ENCODE results near the gene THBS2.

DNA sequence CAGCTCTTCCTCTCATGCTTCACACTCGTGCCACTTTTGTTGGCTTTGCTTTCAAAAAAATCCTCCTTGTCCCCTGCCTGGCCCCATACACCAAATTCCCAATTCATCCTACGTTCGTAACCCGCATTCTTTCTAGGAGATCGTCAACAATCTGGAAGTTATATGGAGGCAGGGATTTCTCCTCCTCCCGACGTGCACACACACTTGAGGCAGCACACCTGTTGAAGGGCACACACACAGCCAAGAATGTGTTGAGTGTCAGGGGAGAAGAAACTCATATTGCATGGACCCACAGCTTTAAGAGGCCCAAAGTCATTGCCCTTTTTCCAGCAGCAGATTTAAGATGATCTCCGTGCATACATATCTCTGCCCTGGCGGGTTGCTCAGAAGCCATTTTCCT is 28.9 kb downstream of the THBS2 start:
- TF ChIP-seq, protein P1, sequence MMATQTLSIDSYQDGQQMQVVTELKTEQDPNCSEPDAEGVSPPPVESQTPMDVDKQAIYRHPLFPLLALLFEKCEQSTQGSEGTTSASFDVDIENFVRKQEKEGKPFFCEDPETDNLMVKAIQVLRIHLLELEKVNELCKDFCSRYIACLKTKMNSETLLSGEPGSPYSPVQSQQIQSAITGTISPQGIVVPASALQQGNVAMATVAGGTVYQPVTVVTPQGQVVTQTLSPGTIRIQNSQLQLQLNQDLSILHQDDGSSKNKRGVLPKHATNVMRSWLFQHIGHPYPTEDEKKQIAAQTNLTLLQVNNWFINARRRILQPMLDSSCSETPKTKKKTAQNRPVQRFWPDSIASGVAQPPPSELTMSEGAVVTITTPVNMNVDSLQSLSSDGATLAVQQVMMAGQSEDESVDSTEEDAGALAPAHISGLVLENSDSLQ (IDR thresholded peaks at IDR 0.05): no peak
- TF ChIP-seq FOXA1 (IDR thresholded peaks at IDR 0.05) (no peak), SP1 (IDR thresholded peaks at IDR 0.05) (no peak), CTBP1 (IDR thresholded peaks at IDR 0.05; ENCODE audit: borderline replicate concordance) (no peak), BHLHE40 (IDR thresholded peaks at IDR 0.05; ENCODE audit: borderline replicate concordance) (no peak), FOXK2 (IDR thresholded peaks at IDR 0.05) (no peak), TARDBP (IDR thresholded peaks at IDR 0.05) (no peak), HDGF (IDR thresholded peaks at IDR 0.05; ENCODE audit: borderline replicate concordance) (no peak)

Measured in HEK293T (cell line).